Endothelial cell of umbilical vein (primary cell): Measurements from ENCODE around the gene MED26. TPM values are rescaled to one million over a fixed set of nuclear protein-coding genes. Genes with fewer than 3 reads are reported as not detected.

Source experiments
- BruUV-seq: library from RNA; stranded (reverse); fragments of 400-500 nt; replicated peaks from 2 replicates; lab custom pipeline; 2021; lab: Mats Ljungman, UMichigan
- CTCF ChIA-PET: fragments of 300-600, 350-600 bp; sonication (Branson Sonifier 250); formaldehyde crosslinking; loops from one replicate; lab custom pipeline; 2021; ENCODE audit warnings: antibody characterized with exemption, inconsistent platforms; lab: Charles Lee
- POLR2A ChIA-PET: fragments of 300-600, 350-600 bp; sonication (Branson Sonifier 250); formaldehyde crosslinking; loops from one replicate; lab custom pipeline; 2021; ENCODE audit warnings: antibody characterized with exemption, inconsistent platforms; lab: Charles Lee
- DNase-seq: peaks from one replicate; pipeline ENCODE4 v3.0.0-alpha.2; 2011; ENCODE audit warnings: low read depth, low spot score
- FAIRE-seq: peaks from 2 replicates; lab custom pipeline; 2011; peaks lifted over from hg19 to GRCh38; lab: Jason Lieb, UNC
- H2AFZ ChIP-seq: 2 replicates; pipeline ENCODE4 v1.6.0; 2012; ENCODE audit warnings: low read depth, low read length, control low read depth, inconsistent platforms
- H3K27ac ChIP-seq: 2 replicates; pipeline ENCODE4 v1.5.1; 2011; ENCODE audit warnings: low read depth, mild to moderate bottlenecking, control low read depth, low read length, moderate library complexity; ENCODE audit not compliant: insufficient read depth
- H3K27me3 ChIP-seq, 2 experiments: 2 replicates each; pipeline versions ENCODE4 v1.6.0 to v1.6.1; 2011; ENCODE audit warnings: low read length in 2 of 2, mixed read lengths in 1 of 2; ENCODE audit not compliant: control insufficient read depth in 2 of 2, insufficient read depth in 2 of 2
- H3K36me3 ChIP-seq, 2 experiments: 2 replicates in 1 of 2; 3 replicates in 1 of 2; pipeline ENCODE4 v1.5.1; 2011; ENCODE audit warnings: low read length in 2 of 2, mild to moderate bottlenecking in 1 of 2, moderate library complexity in 1 of 2; ENCODE audit not compliant: control insufficient read depth in 2 of 2, insufficient read depth in 2 of 2; ENCODE audit errors: extremely low read depth in 1 of 2
- H3K4me1 ChIP-seq: 3 replicates; pipeline ENCODE4 v1.5.1; 2011; ENCODE audit warnings: mild to moderate bottlenecking, low read length; ENCODE audit not compliant: control insufficient read depth, insufficient read depth; ENCODE audit errors: extremely low read depth
- H3K4me2 ChIP-seq: 2 replicates; pipeline ENCODE4 v1.6.1; 2011; ENCODE audit warnings: low read length, control low read depth, mixed read lengths; ENCODE audit not compliant: insufficient read depth
- H3K4me3 ChIP-seq, 3 experiments: fragments of 200-600 bp in 1 of 3; sonication (generic), shearing (Covaris generic) in 1 of 3; replicated peaks in 1 of 3; 2 replicates each; pipeline ENCODE4 v1.5.1; 2011 to 2016; ENCODE audit warnings: control low read depth in 3 of 3, low read length in 3 of 3, mild to moderate bottlenecking in 2 of 3, inconsistent platforms in 1 of 3, low read depth in 1 of 3, moderate library complexity in 1 of 3; ENCODE audit not compliant: insufficient read depth in 1 of 3
- H3K79me2 ChIP-seq: 2 replicates; pipeline ENCODE4 v1.6.0; 2012; ENCODE audit warnings: low read length, inconsistent platforms; ENCODE audit not compliant: control insufficient read depth, insufficient read depth
- H3K9ac ChIP-seq: replicated peaks from 2 replicates; pipeline ENCODE3; 2011; ENCODE audit warnings: low read length, control low read depth; ENCODE audit not compliant: insufficient read depth; ENCODE audit errors: extremely low read depth
- H3K9me1 ChIP-seq: replicated peaks from 3 replicates; pipeline ENCODE4 v1.6.0; 2011; ENCODE audit warnings: mild to moderate bottlenecking, low read length; ENCODE audit not compliant: control insufficient read depth, insufficient read depth; ENCODE audit errors: extremely low read depth
- H3K9me3 ChIP-seq: replicated peaks from 2 replicates; pipeline ENCODE4 v1.5.1; 2012; ENCODE audit warnings: low read length, inconsistent platforms; ENCODE audit not compliant: control insufficient read depth, insufficient read depth
- H4K20me1 ChIP-seq: replicated peaks from 2 replicates; pipeline ENCODE3; 2011; ENCODE audit warnings: mild to moderate bottlenecking, low read length; ENCODE audit not compliant: control insufficient read depth, insufficient read depth; ENCODE audit errors: extremely low read depth
- FOS ChIP-seq: IDR thresholded peaks from 2 replicates; pipeline ENCODE4 v1.6.1; 2011; ENCODE audit warnings: mild to moderate bottlenecking, low read length, moderate library complexity, borderline replicate concordance; ENCODE audit not compliant: insufficient read depth
- JUN ChIP-seq: IDR thresholded peaks from 2 replicates; pipeline ENCODE4 v1.6.1; 2011; ENCODE audit warnings: borderline replicate concordance, low read depth; ENCODE audit not compliant: insufficient read length, insufficient read depth
- MYC ChIP-seq: IDR thresholded peaks from one replicate; pipeline ENCODE4 v1.6.1; 2011; ENCODE audit warnings: mild to moderate bottlenecking, low read depth, low read length
- dilution Hi-C: fragments of 300-500 bp; cut with MboI; formaldehyde crosslinking; loops from one replicate; pipeline ENCODE4 v1.15.0; 2019; ENCODE audit warnings: low sequenced_read_pairs; ENCODE audit not compliant: extremely low pct_ligation_motif_present
- intact Hi-C: fragments of 100-400 bp; cut with micrococcal nuclease; formaldehyde crosslinking; loops from one replicate; pipeline ENCODE4 v1.10.0; 2022
- polyA plus RNA-seq, 4 experiments: library from polyadenylated mRNA; depleted of rRNA in 3 of 4; stranded (reverse) in 3 of 4; unstranded in 1 of 4; fragments of >200 nt; gene quantifications; 2 replicates each; pipeline versions ENCODE4 v1.2.1 to v1.2.3, GENCODE V29; 2011 to 2012; ENCODE audit warnings: missing spikeins in 1 of 4
- total RNA-seq: library from RNA; stranded (reverse); gene quantifications from 2 replicates; pipeline ENCODE4 v1.2.3, GENCODE V29; 2021
- TF ChIP-seq, protein P1 (sequence below), 2 donors: IDR thresholded peaks; 1 replicate in 1 of 2; 2 replicates in 1 of 2; pipeline ENCODE4 v1.5.1; 2011; ENCODE audit warnings: low read length in 2 of 2, mild to moderate bottlenecking in 2 of 2, moderate library complexity in 2 of 2, control low read depth in 1 of 2, inconsistent platforms in 1 of 2, low read depth in 1 of 2; ENCODE audit not compliant: insufficient read depth in 1 of 2; ENCODE audit errors: extremely low read depth in 1 of 2

The MED26 gene
- total and polyA plus RNA-seq, 2 donors (not counting 3 experiments of a cell fraction or from before 2014, with no cell fraction given): 5.6 to 13.4 TPM

- Histone ChIP-seq H3K4me1 (peaks cover 4% of the 10 kb centered on the region), H3K4me3 (no peak overlapping the region), H3K79me2 (peaks cover 89% of the 10 kb centered on the region), H4K20me1 (peaks cover 4% of the 10 kb centered on the region), H2AFZ (no peak overlapping the region), H3K9ac (no peak overlapping the region), H3K27me3 (no peaks in the 10 kb centered on the region), H3K27ac (no peak overlapping the region), H3K9me3 (no peaks in the 10 kb centered on the region), H3K36me3 (no peaks in the 10 kb centered on the region), H3K9me1 (no peaks in the 10 kb centered on the region), H3K4me2 (no peak overlapping the region)
- intact Hi-C loops (no loop called here), dilution Hi-C loops (no loop called here)
- CTCF ChIA-PET: interaction anchor here (2.0 kb wide), 1 partner anchor 20 kb away, joined by 6 read pairs; no protein-coding TSS in a partner anchor
- no TSS peak for BruUV-seq
- TF ChIP-seq FOS: no peak
- no peak for TF ChIP-seq JUN
- TF ChIP-seq, protein P1, sequence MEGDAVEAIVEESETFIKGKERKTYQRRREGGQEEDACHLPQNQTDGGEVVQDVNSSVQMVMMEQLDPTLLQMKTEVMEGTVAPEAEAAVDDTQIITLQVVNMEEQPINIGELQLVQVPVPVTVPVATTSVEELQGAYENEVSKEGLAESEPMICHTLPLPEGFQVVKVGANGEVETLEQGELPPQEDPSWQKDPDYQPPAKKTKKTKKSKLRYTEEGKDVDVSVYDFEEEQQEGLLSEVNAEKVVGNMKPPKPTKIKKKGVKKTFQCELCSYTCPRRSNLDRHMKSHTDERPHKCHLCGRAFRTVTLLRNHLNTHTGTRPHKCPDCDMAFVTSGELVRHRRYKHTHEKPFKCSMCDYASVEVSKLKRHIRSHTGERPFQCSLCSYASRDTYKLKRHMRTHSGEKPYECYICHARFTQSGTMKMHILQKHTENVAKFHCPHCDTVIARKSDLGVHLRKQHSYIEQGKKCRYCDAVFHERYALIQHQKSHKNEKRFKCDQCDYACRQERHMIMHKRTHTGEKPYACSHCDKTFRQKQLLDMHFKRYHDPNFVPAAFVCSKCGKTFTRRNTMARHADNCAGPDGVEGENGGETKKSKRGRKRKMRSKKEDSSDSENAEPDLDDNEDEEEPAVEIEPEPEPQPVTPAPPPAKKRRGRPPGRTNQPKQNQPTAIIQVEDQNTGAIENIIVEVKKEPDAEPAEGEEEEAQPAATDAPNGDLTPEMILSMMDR (IDR thresholded peaks at IDR 0.05; ENCODE audit: extremely low read depth in 1 of 2, insufficient read depth in 1 of 2, low read depth in 1 of 2, low read length in 2 of 2): no peak
- TF ChIP-seq MYC: no peak
- POLR2A ChIA-PET: no interaction called here
- peak; percentile 75 for DNase-seq
- peak; percentile 59 for FAIRE-seq
Observed at GRCh38 chr19:16608290-16608739, 19.7 kb downstream of the MED26 start.

- Histone ChIP-seq H3K79me2 (peaks cover 89% of the 10 kb centered on the region), H3K4me3 (no peak overlapping the region), H3K36me3 (no peaks in the 10 kb centered on the region), H2AFZ (no peak overlapping the region), H4K20me1 (peaks cover 4% of the 10 kb centered on the region), H3K4me2 (no peak overlapping the region), H3K9me3 (no peaks in the 10 kb centered on the region), H3K9ac (no peak overlapping the region), H3K27me3 (no peaks in the 10 kb centered on the region), H3K27ac (no peak overlapping the region), H3K9me1 (no peaks in the 10 kb centered on the region), H3K4me1 (peaks cover 4% of the 10 kb centered on the region)
- ChIA-PET POLR2A (no interaction called here), CTCF (interaction anchor here (2.0 kb wide), 1 partner anchor 20 kb away, joined by 6 read pairs; no protein-coding TSS in a partner anchor)
- no peak for DNase-seq
- intact Hi-C loops (no loop called here), dilution Hi-C loops (no loop called here)
- FAIRE-seq: no peak
- TF ChIP-seq, protein P1 (IDR thresholded peaks at IDR 0.05; ENCODE audit: extremely low read depth in 1 of 2, insufficient read depth in 1 of 2, low read depth in 1 of 2, low read length in 2 of 2): no peak
- TF ChIP-seq MYC (no peak), JUN (no peak)
- BruUV-seq: no TSS peak
Observed at GRCh38 chr19:16607819-16608218, 20.2 kb downstream of the MED26 start.
